WTC11 (cell line): Measurements from ENCODE around the gene FCHO1. TPM values are rescaled to one million over a fixed set of nuclear protein-coding genes. Genes with fewer than 3 reads are reported as not detected.

ENCODE experiments used
- ATAC-seq: fragments of 200-7000 bp; cut with Tn5 transposase; 2 replicates; pipeline ENCODE4 v1.10.0; 2021; ENCODE audit warnings: mild to moderate bottlenecking, moderate library complexity
- CTCF ChIA-PET: fragments of 300-600 bp; sonication (Branson Sonifier 250); formaldehyde crosslinking; loops from one replicate; lab custom pipeline; 2021; ENCODE audit warnings: antibody characterized with exemption; lab: Charles Lee
- POLR2A ChIA-PET: fragments of 350-600 bp; sonication (Branson Sonifier 250); formaldehyde crosslinking; loops from one replicate; lab custom pipeline; 2021; ENCODE audit warnings: antibody characterized with exemption; lab: Charles Lee
- DNase-seq: peaks from one replicate; pipeline ENCODE4 v3.0.0; 2021; ENCODE audit warnings: low spot score
- H3K27ac Mint-ChIP-seq: 2 replicates; pipeline ENCODE4 v1.8.0; 2021; ENCODE audit warnings: mixed read lengths
- H3K27me3 Mint-ChIP-seq: 2 replicates; pipeline ENCODE4 v1.8.0; 2021; ENCODE audit warnings: low read depth, mild to moderate bottlenecking, moderate library complexity, mixed read lengths
- H3K36me3 Mint-ChIP-seq: 2 replicates; pipeline ENCODE4 v1.8.0; 2021; ENCODE audit warnings: mixed read lengths
- H3K4me1 Mint-ChIP-seq: 2 replicates; pipeline ENCODE4 v1.8.0; 2022; ENCODE audit warnings: mixed read lengths
- H3K4me3 Mint-ChIP-seq: 2 replicates; pipeline ENCODE4 v1.8.0; 2021; ENCODE audit warnings: mild to moderate bottlenecking, moderate library complexity, mixed read lengths
- H3K9me3 Mint-ChIP-seq: 2 replicates; pipeline ENCODE4 v1.8.0; 2021; ENCODE audit warnings: mixed read lengths
- ATF1 ChIP-seq: sonication (generic); formaldehyde crosslinking; IDR thresholded peaks from 2 replicates; pipeline ENCODE4 v1.8.1; 2023; ENCODE audit warnings: mild to moderate bottlenecking, moderate library complexity, missing genetic modification reagents
- E2F5 ChIP-seq: sonication (generic); formaldehyde crosslinking; IDR thresholded peaks from 2 replicates; pipeline ENCODE4 v1.8.1; 2022; ENCODE audit warnings: mild to moderate bottlenecking, moderate library complexity, missing genetic modification reagents
- ERG ChIP-seq: fragments of 250-450 bp; sonication (Bioruptor Pico); IDR thresholded peaks from 2 replicates; pipeline ENCODE4 v1.8.0; 2021; ENCODE audit warnings: mild to moderate bottlenecking
- ESRRA ChIP-seq: sonication (generic); formaldehyde crosslinking; IDR thresholded peaks from 2 replicates; pipeline ENCODE4 v1.8.1; 2022; ENCODE audit warnings: mild to moderate bottlenecking, missing genetic modification reagents, borderline replicate concordance
- FOXJ3 ChIP-seq: sonication (generic); formaldehyde crosslinking; IDR thresholded peaks from 2 replicates; pipeline ENCODE4 v1.9.0; 2021; ENCODE audit warnings: missing genetic modification reagents, mild to moderate bottlenecking, borderline replicate concordance
- GTF2I ChIP-seq: fragments of 250-450 bp; sonication (Bioruptor Pico); conservative IDR thresholded peaks from 2 replicates; pipeline ENCODE4 v1.4.0; 2021; ENCODE audit warnings: mild to moderate bottlenecking
- IRF1 ChIP-seq: sonication (generic); formaldehyde crosslinking; IDR thresholded peaks from 2 replicates; pipeline ENCODE4 v1.8.0; 2023; ENCODE audit warnings: missing genetic modification reagents
- JUN ChIP-seq: sonication (generic); formaldehyde crosslinking; IDR thresholded peaks from 2 replicates; pipeline ENCODE4 v1.8.0; 2023; ENCODE audit warnings: mild to moderate bottlenecking, missing genetic modification reagents
- MXD4 ChIP-seq: fragments of 250-450 bp; sonication (Bioruptor Pico); IDR thresholded peaks from 2 replicates; pipeline ENCODE4 v1.8.0; 2021; ENCODE audit warnings: mild to moderate bottlenecking, moderate library complexity, borderline replicate concordance
- NFE2L1 ChIP-seq: sonication (generic); formaldehyde crosslinking; IDR thresholded peaks from 2 replicates; pipeline ENCODE4 v1.8.1; 2023; ENCODE audit warnings: missing genetic modification reagents
- PREB ChIP-seq: sonication (generic); formaldehyde crosslinking; IDR thresholded peaks from 2 replicates; pipeline ENCODE4 v1.8.1; 2022; ENCODE audit warnings: mild to moderate bottlenecking, missing genetic modification reagents, moderate library complexity, borderline replicate concordance
- RORB ChIP-seq: fragments of 250-450 bp; sonication (Bioruptor Pico); IDR thresholded peaks from 2 replicates; pipeline ENCODE4 v1.9.0; 2021; ENCODE audit warnings: mild to moderate bottlenecking
- STAT6 ChIP-seq: sonication (generic); formaldehyde crosslinking; conservative IDR thresholded peaks from 2 replicates; pipeline ENCODE4 v1.8.1; 2023; ENCODE audit warnings: mild to moderate bottlenecking, low read depth, missing genetic modification reagents, moderate library complexity
- ZBTB43 ChIP-seq: sonication (generic); formaldehyde crosslinking; IDR thresholded peaks from 2 replicates; pipeline ENCODE4 v1.8.1; 2023; ENCODE audit warnings: mild to moderate bottlenecking, missing genetic modification reagents
- ZMAT4 ChIP-seq: fragments of 250-450 bp; sonication (Bioruptor Pico); IDR thresholded peaks from 2 replicates; pipeline ENCODE4 v1.9.0; 2021; ENCODE audit warnings: mild to moderate bottlenecking
- ZNF232 ChIP-seq: sonication (generic); formaldehyde crosslinking; IDR thresholded peaks from 2 replicates; pipeline ENCODE4 v1.8.0; 2022; ENCODE audit warnings: mild to moderate bottlenecking, missing genetic modification reagents
- ZNF423 ChIP-seq: fragments of 250-450 bp; sonication (Bioruptor Pico); IDR thresholded peaks from 2 replicates; pipeline ENCODE4 v2.1.2; 2022; ENCODE audit warnings: mild to moderate bottlenecking, moderate library complexity
- total RNA-seq: library from RNA; stranded (reverse); gene quantifications from 3 replicates; pipeline ENCODE4 v1.2.3, GENCODE V29; 2021

Gene FCHO1
- total RNA-seq, 1 experiment from 2014 or later, result 26.8 TPM

GRCh38 chr19:17735410-17735809 is 15.9 kb upstream of the FCHO1 start:
- CTCF ChIA-PET, result interaction anchor here (2.0 kb wide), 2 partner anchors 9 to 31 kb away, joined by 5 to 6 read pairs; no protein-coding TSS in a partner anchor
- Mint-ChIP-seq H3K27me3 (no peaks in the 10 kb centered on the region), H3K36me3 (peaks cover 36% of the 10 kb centered on the region), H3K9me3 (no peaks in the 10 kb centered on the region), H3K4me1 (peaks cover 5% of the 10 kb centered on the region; the same call in 1 of the 2 replicates), H3K4me3 (no peak overlapping the region), H3K27ac (no peak overlapping the region)
- POLR2A ChIA-PET, result interaction anchor here (0.7 kb wide), 1 partner anchor 213 kb away, joined by 4 read pairs; no protein-coding TSS in a partner anchor
- ATAC-seq (no peak), DNase-seq (no peak)
- TF ChIP-seq ERG (CRISPR knock-in tag) (no peak), ZNF423 (CRISPR knock-in tag) (no peak), ZNF232 (CRISPR knock-in tag) (no peak), ZMAT4 (CRISPR knock-in tag) (no peak), JUN (CRISPR knock-in tag) (no peak), IRF1 (CRISPR knock-in tag) (no peak), E2F5 (CRISPR knock-in tag) (no peak), ATF1 (CRISPR knock-in tag) (no peak), ESRRA (CRISPR knock-in tag) (no peak), MXD4 (CRISPR knock-in tag) (no peak), FOXJ3 (CRISPR knock-in tag) (no peak), ZBTB43 (CRISPR knock-in tag) (no peak), RORB (CRISPR knock-in tag) (no peak), STAT6 (CRISPR knock-in tag) (no peak), NFE2L1 (CRISPR knock-in tag) (no peak), PREB (CRISPR knock-in tag) (no peak), GTF2I (CRISPR knock-in tag) (no peak)
- TF ChIP-seq, all 79 proteins: peak for 0
